Renal pelvis (tissue), 12 donors: ENCODE data around the gene SLF2. TPM values are rescaled to one million over a fixed set of nuclear protein-coding genes. Genes with fewer than 3 reads are reported as not detected.

Experiments used
- DNase-seq: peaks from one replicate; pipeline ENCODE4 v3.0.0-alpha.2; 2013
- long read RNA-seq, 16 experiments: transcript quantifications; one replicate each; lab custom pipeline, GENCODE V29; 2026
- polyA plus RNA-seq, 3 donors: library from polyadenylated mRNA; unstranded; fragments of 120-200 nt; gene quantifications; one replicate each; pipeline ENCODE4 v1.2.1, GENCODE V29; 2013; ENCODE audit not compliant: insufficient read length in 3 of 3

The SLF2 gene
- 10 to 100 TPM; 29.9 to 47.6 (median 44.8) TPM for polyA plus RNA-seq
- long read RNA-seq, donor 1, full-length matches to known transcripts: 11 of 11 reads
- long read RNA-seq, donor 1, partial matches to known transcripts: 0 of 11 reads
- long read RNA-seq, donor 1, other reads (novel, unspliced or antisense): 0 of 11 reads
- long read RNA-seq, donor 2, full-length matches to known transcripts: 9 of 9 reads
- long read RNA-seq, donor 2, partial matches to known transcripts: 0 of 9 reads
- long read RNA-seq, donor 2, other reads (novel, unspliced or antisense): 0 of 9 reads
- long read RNA-seq, donor 3, full-length matches to known transcripts: 10 of 17 reads
- long read RNA-seq, donor 3, partial matches to known transcripts: 7 of 17 reads
- long read RNA-seq, donor 3, other reads (novel, unspliced or antisense): 0 of 17 reads
- long read RNA-seq, donor 4, full-length matches to known transcripts: 8 of 8 reads
- long read RNA-seq, donor 4, partial matches to known transcripts: 0 of 8 reads
- long read RNA-seq, donor 4, other reads (novel, unspliced or antisense): 0 of 8 reads
- long read RNA-seq, donor 5, full-length matches to known transcripts: 5 of 5 reads
- long read RNA-seq, donor 5, partial matches to known transcripts: 0 of 5 reads
- long read RNA-seq, donor 5, other reads (novel, unspliced or antisense): 0 of 5 reads
- long read RNA-seq, donor 6, transcript SLF2-205 (1 exons, 891 nt): major isoform, 8 of 8 reads
- long read RNA-seq, donor 6, partial matches to known transcripts: 0 of 8 reads
- long read RNA-seq, donor 6, other reads (novel, unspliced or antisense): 0 of 8 reads
- long read RNA-seq, donor 7, full-length matches to known transcripts: 14 of 14 reads
- long read RNA-seq, donor 7, partial matches to known transcripts: 0 of 14 reads
- long read RNA-seq, donor 7, other reads (novel, unspliced or antisense): 0 of 14 reads
- long read RNA-seq, donor 8, full-length matches to known transcripts: 6 of 6 reads
- long read RNA-seq, donor 8, partial matches to known transcripts: 0 of 6 reads
- long read RNA-seq, donor 8, other reads (novel, unspliced or antisense): 0 of 6 reads
- long read RNA-seq, donor 9, full-length matches to known transcripts: 15 of 15 reads
- long read RNA-seq, donor 9, partial matches to known transcripts: 0 of 15 reads
- long read RNA-seq, donor 9, other reads (novel, unspliced or antisense): 0 of 15 reads
- long read RNA-seq, donor 10, transcript SLF2-205 (1 exons, 891 nt): major isoform, 11 of 11 reads
- long read RNA-seq, donor 10, partial matches to known transcripts: 0 of 11 reads
- long read RNA-seq, donor 10, other reads (novel, unspliced or antisense): 0 of 11 reads
- long read RNA-seq, donor 11, full-length matches to known transcripts: 5 of 5 reads
- long read RNA-seq, donor 11, partial matches to known transcripts: 0 of 5 reads
- long read RNA-seq, donor 11, other reads (novel, unspliced or antisense): 0 of 5 reads
- long read RNA-seq, donor 12, full-length matches to known transcripts: 9 of 23 reads
- long read RNA-seq, donor 12, partial matches to known transcripts: 14 of 23 reads
- long read RNA-seq, donor 12, other reads (novel, unspliced or antisense): 0 of 23 reads
- long read RNA-seq, donor 13, full-length matches to known transcripts: 5 of 5 reads
- long read RNA-seq, donor 13, partial matches to known transcripts: 0 of 5 reads
- long read RNA-seq, donor 13, other reads (novel, unspliced or antisense): 0 of 5 reads
- long read RNA-seq, donor 14: 0 reads
- long read RNA-seq, donor 15, full-length matches to known transcripts: 15 of 15 reads
- long read RNA-seq, donor 15, partial matches to known transcripts: 0 of 15 reads
- long read RNA-seq, donor 15, other reads (novel, unspliced or antisense): 0 of 15 reads
- long read RNA-seq, donor 16, full-length matches to known transcripts: 14 of 37 reads
- long read RNA-seq, donor 16, partial matches to known transcripts: 23 of 37 reads
- long read RNA-seq, donor 16, other reads (novel, unspliced or antisense): 0 of 37 reads

- peak; percentile 99 for DNase-seq
These were observed at the start of gene SLF2 for GRCh38 chr10:100912605-100913469. SLF2 (plus strand) TSS chr10:100912963; CDS start chr10:100913111, 148 bp downstream.

GRCh38 chr10:100863433-100863832, 49.3 kb upstream of the SLF2 start:
- DNase-seq: no peak

- no peak for DNase-seq
These were observed 48.5 kb upstream of the SLF2 start for GRCh38 chr10:100864036-100864885.

- no peak for DNase-seq
These were observed 47.8 kb upstream of the SLF2 start for GRCh38 chr10:100864978-100865377.

GRCh38 chr10:100866010-100866409, 46.8 kb upstream of the SLF2 start:
- DNase-seq: no peak

GRCh38 chr10:100866575-100867098, 46.1 kb upstream of the SLF2 start:
- DNase-seq: no peak

- DNase-seq: no peak
These were observed 45.4 kb upstream of the SLF2 start for GRCh38 chr10:100867261-100867963.

GRCh38 chr10:100868382-100868781, 44.4 kb upstream of the SLF2 start:
- no peak for DNase-seq

GRCh38 chr10:100869399-100869798, 43.4 kb upstream of the SLF2 start:
- DNase-seq: no peak

GRCh38 chr10:100872034-100872791, 40.5 kb upstream of the SLF2 start:
- peak; percentile 73 for DNase-seq

- DNase-seq: no peak
These were observed 39.5 kb upstream of the SLF2 start for GRCh38 chr10:100873146-100873826.

GRCh38 chr10:100873827-100874326, 38.9 kb upstream of the SLF2 start:
- no peak for DNase-seq

- no peak for DNase-seq
These were observed 37.9 kb upstream of the SLF2 start for GRCh38 chr10:100874702-100875483.

- no peak for DNase-seq
These were observed 37.1 kb upstream of the SLF2 start for GRCh38 chr10:100875484-100876166.
